PC-3 (cell line): ENCODE results near the gene GSC2. TPM values are rescaled to one million over a fixed set of nuclear protein-coding genes. Genes with fewer than 3 reads are reported as not detected.

ENCODE experiments used
- ATAC-seq: fragments of 200-7000 bp; cut with Tn5 transposase; 2 replicates; pipeline ENCODE4 v1.9.1; 2020; ENCODE audit warnings: mild to moderate bottlenecking, moderate library complexity
- BruUV-seq: library from RNA; stranded (reverse); fragments of 400-500 nt; replicated peaks from 2 replicates; lab custom pipeline; 2021; lab: Mats Ljungman, UMichigan
- CTCF ChIA-PET: fragments of 300-600 bp; sonication (Branson Sonifier 250); formaldehyde crosslinking; loops from one replicate; lab custom pipeline; 2022; ENCODE audit warnings: antibody characterized with exemption; lab: Charles Lee
- POLR2A ChIA-PET: fragments of 300-600 bp; sonication (Branson Sonifier 250); formaldehyde crosslinking; loops from one replicate; lab custom pipeline; 2022; ENCODE audit warnings: antibody characterized with exemption; ENCODE audit not compliant: unreplicated experiment; lab: Charles Lee
- DNase-seq: peaks from one replicate; pipeline ENCODE4 v3.0.0-alpha.2; 2015
- H2AFZ ChIP-seq: fragments of 300-600 bp; sonication (generic); 2 replicates; pipeline ENCODE4 v1.6.0; 2016; ENCODE audit warnings: antibody characterized with exemption, low read length
- H3F3A ChIP-seq: fragments of 300-600 bp; sonication (generic); one replicate; pipeline ENCODE4 v1.6.0; 2017; ENCODE audit warnings: antibody characterized with exemption, low read length, control low read depth, mild to moderate bottlenecking; ENCODE audit not compliant: unreplicated experiment
- H3K27ac ChIP-seq: fragments of 300-600 bp; sonication (generic); 2 replicates; pipeline ENCODE4 v1.5.1; 2016; ENCODE audit warnings: mild to moderate bottlenecking, low read length
- H3K27me3 ChIP-seq: fragments of 300-600 bp; sonication (generic); 2 replicates; pipeline ENCODE4 v1.6.1; 2016; ENCODE audit warnings: low read length, mixed read lengths
- H3K36me3 ChIP-seq: fragments of 300-600 bp; sonication (generic); 2 replicates; pipeline ENCODE4 v1.6.1; 2016; ENCODE audit warnings: low read depth, mixed run types, low read length, mixed read lengths
- H3K4me1 ChIP-seq: fragments of 300-600 bp; sonication (generic); 2 replicates; pipeline ENCODE4 v1.5.1; 2016; ENCODE audit warnings: low read length; ENCODE audit not compliant: insufficient read depth
- H3K4me2 ChIP-seq: fragments of 300-600 bp; sonication (generic); 2 replicates; pipeline ENCODE4 v1.6.0; 2016; ENCODE audit warnings: low read length
- H3K4me3 ChIP-seq: fragments of 300-600 bp; sonication (generic); 2 replicates; pipeline ENCODE4 v1.5.1; 2016; ENCODE audit warnings: mild to moderate bottlenecking, low read length, mixed read lengths
- H3K79me2 ChIP-seq: fragments of 300-600 bp; sonication (generic); 2 replicates; pipeline ENCODE4 v1.6.1; 2017; ENCODE audit warnings: low read length, mixed read lengths
- H3K9ac ChIP-seq: fragments of 300-600 bp; sonication (generic); 2 replicates; pipeline ENCODE4 v1.6.0; 2016; ENCODE audit warnings: mild to moderate bottlenecking, low read length
- H3K9me2 ChIP-seq: fragments of 300-600 bp; sonication (generic); replicated peaks from 2 replicates; pipeline ENCODE4 v1.6.1; 2016; ENCODE audit warnings: mixed run types, low read length, mixed read lengths
- H3K9me3 ChIP-seq: fragments of 300-600 bp; sonication (generic); 2 replicates; pipeline ENCODE4 v1.6.1; 2016; ENCODE audit warnings: low read length, mixed read lengths
- H4K20me1 ChIP-seq: fragments of 300-600 bp; sonication (generic); 2 replicates; pipeline ENCODE4 v1.6.1; 2016; ENCODE audit warnings: low read length, mixed read lengths
- CTCF ChIP-seq: fragments of 300-600 bp; sonication (generic); conservative IDR thresholded peaks from 2 replicates; pipeline ENCODE4 v1.5.1; 2017; ENCODE audit warnings: antibody characterized with exemption, low read depth, mild to moderate bottlenecking, low read length
- EZH2 ChIP-seq: fragments of 300-600 bp; sonication (generic); IDR thresholded peaks from one replicate; pipeline ENCODE4 v1.6.1; 2017; ENCODE audit warnings: antibody characterized with exemption, mild to moderate bottlenecking, low read length; ENCODE audit not compliant: unreplicated experiment
- EZH2phosphoT487 ChIP-seq: fragments of 300-600 bp; sonication (generic); IDR thresholded peaks from 2 replicates; pipeline ENCODE4 v1.6.1; 2018; ENCODE audit warnings: mild to moderate bottlenecking, antibody characterized with exemption, low read length, borderline replicate concordance
- intact Hi-C: fragments of 100-400 bp; cut with micrococcal nuclease; formaldehyde crosslinking; loops from 2 replicates; pipeline ENCODE4 v1.9.0; 2023
- total RNA-seq: library from RNA; depleted of rRNA; stranded (reverse); fragments of >200 nt; gene quantifications from 2 replicates; pipeline ENCODE4 v1.2.3, GENCODE V29; 2014

GSC2 gene
- total RNA-seq, 1 experiment from 2014 or later = not detected

- Histone ChIP-seq H2AFZ (no peak overlapping the region), H3K79me2 (no peaks in the 10 kb centered on the region), H3K4me1 (no peaks in the 10 kb centered on the region), H4K20me1 (no peaks in the 10 kb centered on the region), H3K27me3 (no peaks in the 10 kb centered on the region), H3K4me3 (no peak overlapping the region), H3K9me3 (no peaks in the 10 kb centered on the region), H3K27ac (no peak overlapping the region), H3K9me2 (no peaks in the 10 kb centered on the region), H3K36me3 (no peaks in the 10 kb centered on the region), H3K4me2 (no peak overlapping the region), H3K9ac (no peak overlapping the region), H3F3A (no peaks in the 10 kb centered on the region)
- CTCF ChIA-PET = no interaction called here
- POLR2A ChIA-PET = no interaction called here
- BruUV-seq = no TSS peak
- DNase-seq (no peak), ATAC-seq (no peak)
- intact Hi-C loops = no loop called here
- TF ChIP-seq EZH2 (no peak), EZH2phosphoT487 (no peak), CTCF (no peak)
Observed at GRCh38 chr22:19196841-19197612, 46.9 kb upstream of the GSC2 start.

DNA sequence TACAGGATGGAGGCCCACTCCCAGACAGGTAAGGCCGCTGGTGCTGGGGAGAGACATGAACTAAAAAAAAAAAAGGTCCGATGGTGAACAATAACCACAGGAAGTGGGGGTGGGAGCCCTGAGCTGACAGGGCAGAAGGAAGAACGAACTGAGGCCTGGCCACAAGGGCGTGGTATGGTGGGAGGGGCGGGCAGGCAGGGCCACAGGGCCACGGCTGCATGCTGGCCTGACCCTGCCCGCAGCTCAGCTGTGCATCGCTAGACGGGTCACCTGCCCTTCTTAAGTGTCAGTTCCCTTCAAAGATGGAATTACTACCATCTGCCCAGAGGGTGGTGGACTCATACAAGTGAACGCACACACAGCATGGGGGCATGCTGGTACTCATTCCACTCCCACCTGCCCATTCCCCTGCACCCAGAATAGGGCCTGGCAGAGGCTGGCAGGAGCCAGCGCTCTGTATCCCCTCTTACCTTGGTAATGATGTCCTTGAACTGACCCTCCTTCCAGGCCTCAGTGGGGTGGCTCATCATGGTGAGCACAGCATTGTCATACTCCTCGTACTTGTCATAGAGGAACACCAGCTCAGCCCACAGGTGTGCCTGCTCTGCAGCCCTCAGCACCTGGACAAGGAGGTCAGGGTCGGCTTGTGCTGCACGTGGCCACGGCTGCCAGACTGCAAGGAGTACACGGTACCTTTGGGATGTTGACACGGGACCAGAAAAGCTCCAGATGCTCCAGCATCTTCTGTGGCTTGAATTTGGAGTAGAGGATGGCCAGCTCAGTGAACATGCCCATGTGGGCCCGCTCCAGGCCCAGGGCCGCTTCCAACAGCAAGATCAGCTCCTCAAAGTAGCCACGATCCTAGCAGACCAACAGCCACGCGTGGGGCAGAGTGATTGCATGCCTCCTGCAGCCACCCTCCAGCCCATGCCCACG, 46.0 kb upstream of the GSC2 start:
- intact Hi-C loops = no loop called here
- BruUV-seq = no TSS peak
- H3K27ac ChIP-seq = no peak overlapping the region

More for the DNA sequence above, 46.0 kb upstream of the GSC2 start:
- DNase-seq = no peak
- H3K4me3 ChIP-seq = no peak overlapping the region
- H3K9me2 ChIP-seq = no peaks in the 10 kb centered on the region
- CTCF ChIA-PET = no interaction called here
- TF ChIP-seq EZH2 (no peak), CTCF (no peak), EZH2phosphoT487 (no peak)
- no peaks in the 10 kb centered on the region for H3K27me3 ChIP-seq
- no peak overlapping the region for H3K4me2 ChIP-seq
- H3K4me1 ChIP-seq = no peaks in the 10 kb centered on the region
- H3K79me2 ChIP-seq = no peaks in the 10 kb centered on the region
- H4K20me1 ChIP-seq = no peaks in the 10 kb centered on the region
- no peak for ATAC-seq
- POLR2A ChIA-PET = no interaction called here
- H3K36me3 ChIP-seq = no peaks in the 10 kb centered on the region
- H3K9ac ChIP-seq = no peak overlapping the region
- H3F3A ChIP-seq = no peaks in the 10 kb centered on the region
- no peak overlapping the region for H2AFZ ChIP-seq
- H3K9me3 ChIP-seq = no peaks in the 10 kb centered on the region
